IMR-90 (cell line): ENCODE measurements around the gene FAT1. TPM values are rescaled to one million over a fixed set of nuclear protein-coding genes. Genes with fewer than 3 reads are reported as not detected.
A peak's percentile ranks its signal among the peaks of the same experiment; 100 is the strongest.

Source experiments
- ATAC-seq: fragments of 200-7000 bp; cut with Tn5 transposase; 2 replicates; pipeline ENCODE4 v1.9.1; 2020; ENCODE audit warnings: low read depth, mild to moderate bottlenecking, moderate library complexity
- BruUV-seq: library from RNA; stranded (reverse); fragments of 400-500 nt; replicated peaks from 2 replicates; lab custom pipeline; 2021; lab: Mats Ljungman, UMichigan
- CTCF ChIA-PET: fragments of 300-600 bp; formaldehyde crosslinking; extraction: SDS; loops from one replicate; lab custom pipeline; 2021; ENCODE audit warnings: antibody characterized with exemption; lab: Yijun Ruan, JAX
- POLR2A ChIA-PET: fragments of 300-600 bp; sonication (Branson Sonifier 250); formaldehyde crosslinking; loops from one replicate; lab custom pipeline; 2022; ENCODE audit warnings: antibody characterized with exemption; ENCODE audit not compliant: unreplicated experiment; lab: Charles Lee
- DNase-seq: peaks from one replicate; pipeline ENCODE4 v3.0.0; 2013
- H2AFZ ChIP-seq: replicated peaks from 2 replicates; pipeline ENCODE3; 2013; ENCODE audit warnings: low read length, mild to moderate bottlenecking; ENCODE audit not compliant: poor library complexity
- H2AK5ac ChIP-seq: 2 replicates; pipeline ENCODE4 v1.6.1; 2013; ENCODE audit warnings: low read depth, low read length, inconsistent platforms
- H2AK9ac ChIP-seq: replicated peaks from 2 replicates; pipeline ENCODE3; 2013; ENCODE audit warnings: mild to moderate bottlenecking, low read depth, low read length, moderate library complexity; ENCODE audit not compliant: poor library complexity
- H2BK120ac ChIP-seq: 2 replicates; pipeline ENCODE4 v1.6.1; 2013; ENCODE audit warnings: low read depth, low read length, inconsistent platforms
- H2BK15ac ChIP-seq: 3 replicates; pipeline ENCODE4 v1.6.1; 2013; ENCODE audit warnings: low read depth, low read length, inconsistent platforms
- H2BK20ac ChIP-seq: 2 replicates; pipeline ENCODE4 v1.6.1; 2013; ENCODE audit warnings: low read depth, mild to moderate bottlenecking, inconsistent platforms, low read length, moderate library complexity
- H2BK5ac ChIP-seq: 2 replicates; pipeline ENCODE4 v1.6.1; 2013; ENCODE audit warnings: mild to moderate bottlenecking, low read depth, low read length, inconsistent platforms; ENCODE audit not compliant: poor library complexity, severe bottlenecking
- H3K14ac ChIP-seq: replicated peaks from 2 replicates; pipeline ENCODE4 v1.6.1; 2013; ENCODE audit warnings: low read depth, low read length, inconsistent platforms
- H3K18ac ChIP-seq: 2 replicates; pipeline ENCODE4 v1.6.1; 2013; ENCODE audit warnings: low read depth, low read length, control low read depth
- H3K23ac ChIP-seq: 2 replicates; pipeline ENCODE4 v1.6.1; 2013; ENCODE audit warnings: low read depth, low read length, inconsistent platforms
- H3K27ac ChIP-seq: 2 replicates; pipeline ENCODE4 v1.5.1; 2013; ENCODE audit warnings: mild to moderate bottlenecking, control low read depth, low read length; ENCODE audit not compliant: insufficient read depth
- H3K27me3 ChIP-seq: 2 replicates; pipeline ENCODE4 v1.6.1; 2013; ENCODE audit warnings: low read length; ENCODE audit not compliant: control insufficient read depth, insufficient read depth
- H3K36me3 ChIP-seq: 2 replicates; pipeline ENCODE4 v1.6.1; 2013; ENCODE audit warnings: low read length, mixed read lengths; ENCODE audit not compliant: control insufficient read depth, insufficient read depth
- H3K4ac ChIP-seq: 2 replicates; pipeline ENCODE4 v1.6.1; 2013; ENCODE audit warnings: low read depth, low read length, inconsistent platforms
- H3K4me1 ChIP-seq: 2 replicates; pipeline ENCODE4 v1.6.1; 2013; ENCODE audit warnings: low read length, mixed read lengths; ENCODE audit not compliant: control insufficient read depth, insufficient read depth
- H3K4me2 ChIP-seq: 2 replicates; pipeline ENCODE4 v1.6.1; 2013; ENCODE audit warnings: low read depth, mild to moderate bottlenecking, control low read depth, low read length, moderate library complexity
- H3K4me3 ChIP-seq: 2 replicates; pipeline ENCODE4 v1.5.1; 2013; ENCODE audit warnings: low read depth, mild to moderate bottlenecking, control low read depth, low read length, moderate library complexity; ENCODE audit not compliant: insufficient read depth
- H3K56ac ChIP-seq: 2 replicates; pipeline ENCODE4 v1.6.1; 2013; ENCODE audit warnings: low read length, inconsistent platforms; ENCODE audit not compliant: insufficient read depth; ENCODE audit errors: extremely low read depth
- H3K79me1 ChIP-seq, 2 experiments: 2 replicates each; pipeline ENCODE4 v1.6.1; 2013; ENCODE audit warnings: low read length in 2 of 2, inconsistent platforms in 1 of 2, low read depth in 1 of 2
- H3K9ac ChIP-seq: 2 replicates; pipeline ENCODE4 v1.6.1; 2013; ENCODE audit warnings: low read depth, low read length, control low read depth
- H3K9me1 ChIP-seq: 2 replicates; pipeline ENCODE4 v1.6.1; 2013; ENCODE audit warnings: low read length, inconsistent platforms; ENCODE audit not compliant: insufficient read depth
- H3K9me3 ChIP-seq: 2 replicates; pipeline ENCODE4 v1.6.1; 2013; ENCODE audit warnings: low read length; ENCODE audit not compliant: control insufficient read depth, insufficient read depth
- H4K20me1 ChIP-seq: 2 replicates; pipeline ENCODE4 v1.6.1; 2013; ENCODE audit warnings: low read length, inconsistent platforms; ENCODE audit not compliant: insufficient read depth
- H4K5ac ChIP-seq: 2 replicates; pipeline ENCODE4 v1.6.1; 2013; ENCODE audit warnings: mild to moderate bottlenecking, low read depth, low read length, control low read depth
- H4K8ac ChIP-seq, 2 experiments: 2 replicates each; pipeline ENCODE4 v1.6.1; 2013; ENCODE audit warnings: low read depth in 2 of 2, low read length in 2 of 2, control low read depth in 1 of 2, inconsistent platforms in 1 of 2
- H4K91ac ChIP-seq: 2 replicates; pipeline ENCODE4 v1.6.1; 2013; ENCODE audit warnings: low read depth, low read length, inconsistent platforms; ENCODE audit not compliant: insufficient read depth
- BHLHE40 ChIP-seq: fragments of 150-350 bp; IDR thresholded peaks from 2 replicates; pipeline ENCODE4 v1.6.1; 2016; ENCODE audit warnings: mild to moderate bottlenecking, low read depth, low read length
- CEBPB ChIP-seq: IDR thresholded peaks from 2 replicates; pipeline ENCODE4 v1.6.1; 2012; ENCODE audit warnings: low read depth, low read length, improper control_type of control experiment
- CHD1 ChIP-seq: IDR thresholded peaks from 2 replicates; pipeline ENCODE4 v1.6.1; 2012; ENCODE audit warnings: low read depth, low read length, improper control_type of control experiment
- FOS ChIP-seq: fragments of 150-350 bp; IDR thresholded peaks from 2 replicates; pipeline ENCODE4 v1.6.1; 2016; ENCODE audit warnings: low read depth, low read length
- MAZ ChIP-seq: IDR thresholded peaks from 2 replicates; pipeline ENCODE4 v1.6.1; 2012; ENCODE audit warnings: low read depth, mild to moderate bottlenecking, low read length, improper control_type of control experiment, moderate library complexity, borderline replicate concordance
- MXI1 ChIP-seq: IDR thresholded peaks from 2 replicates; pipeline ENCODE4 v1.6.1; 2012; ENCODE audit warnings: low read depth, mild to moderate bottlenecking, low read length, moderate library complexity, borderline replicate concordance
- NFE2L2 ChIP-seq: fragments of 150-350 bp; IDR thresholded peaks from 2 replicates; pipeline ENCODE4 v1.6.1; 2016; ENCODE audit warnings: low read depth, mild to moderate bottlenecking, low read length
- POLR2A ChIP-seq: IDR thresholded peaks from 2 replicates; pipeline ENCODE4 v1.6.1; 2012; ENCODE audit warnings: mild to moderate bottlenecking, low read depth, low read length
- RFX5 ChIP-seq: IDR thresholded peaks from 2 replicates; pipeline ENCODE4 v1.8.0; 2012; ENCODE audit warnings: low read depth, mild to moderate bottlenecking, low read length, moderate library complexity
- SMC3 ChIP-seq: fragments of 150-350 bp; IDR thresholded peaks from 2 replicates; pipeline ENCODE4 v1.6.1; 2016; ENCODE audit warnings: low read depth, mild to moderate bottlenecking, antibody characterized with exemption, low read length, moderate library complexity
- WGBS, 2 experiments: methylation state at CpG; one replicate each; pipeline versions ENCODE4 v1.1.5 to v1.1.7; 2013; ENCODE audit warnings: missing lambda C conversion rate in 2 of 2; ENCODE audit not compliant: insufficient read length in 1 of 2; ENCODE audit errors: extremely low coverage in 2 of 2; 5-methylcytosine and 5-hydroxymethylcytosine counted together
- dilution Hi-C: fragments of 300-500 bp; cut with HindIII; formaldehyde crosslinking; loops from one replicate; pipeline ENCODE4 v1.14.3; 2018; ENCODE audit warnings: low sequenced_read_pairs; ENCODE audit not compliant: unreplicated experiment
- in situ Hi-C: fragments of 300-500 bp; cut with MboI; formaldehyde crosslinking; loops from 3 replicates; pipeline ENCODE4 v1.14.3; 2019; ENCODE audit warnings: low sequenced_read_pairs, inconsistent platforms, mixed read lengths
- intact Hi-C: fragments of 100-400 bp; cut with micrococcal nuclease; formaldehyde crosslinking; loops from 2 replicates; pipeline ENCODE4 v1.10.0; 2022
- polyA plus RNA-seq, 3 experiments: library from polyadenylated mRNA; depleted of rRNA; stranded (reverse); fragments of >200 nt; gene quantifications; 2 replicates each; pipeline ENCODE4 v1.2.3, GENCODE V29; 2012; ENCODE audit warnings: low replicate concordance in 1 of 3
- total RNA-seq: library from RNA; depleted of rRNA; stranded (reverse); fragments of >200 nt; gene quantifications from 2 replicates; pipeline ENCODE4 v1.2.3, GENCODE V29; 2012
- TF ChIP-seq, protein P1 (sequence below): fragments of 150-350 bp; IDR thresholded peaks from 2 replicates; pipeline ENCODE4 v1.6.1; 2017; ENCODE audit warnings: mild to moderate bottlenecking, antibody characterized with exemption, low read length, low read depth
- TF ChIP-seq, protein P2 (sequence below): conservative IDR thresholded peaks from 2 replicates; pipeline ENCODE4 v1.5.1; 2012; ENCODE audit warnings: mild to moderate bottlenecking, low read depth, low read length, improper control_type of control experiment

Gene FAT1
- total and polyA plus RNA-seq, 2 of the 4 experiments (the other 2 are of a cell fraction): 156 to 519 TPM

DNA sequence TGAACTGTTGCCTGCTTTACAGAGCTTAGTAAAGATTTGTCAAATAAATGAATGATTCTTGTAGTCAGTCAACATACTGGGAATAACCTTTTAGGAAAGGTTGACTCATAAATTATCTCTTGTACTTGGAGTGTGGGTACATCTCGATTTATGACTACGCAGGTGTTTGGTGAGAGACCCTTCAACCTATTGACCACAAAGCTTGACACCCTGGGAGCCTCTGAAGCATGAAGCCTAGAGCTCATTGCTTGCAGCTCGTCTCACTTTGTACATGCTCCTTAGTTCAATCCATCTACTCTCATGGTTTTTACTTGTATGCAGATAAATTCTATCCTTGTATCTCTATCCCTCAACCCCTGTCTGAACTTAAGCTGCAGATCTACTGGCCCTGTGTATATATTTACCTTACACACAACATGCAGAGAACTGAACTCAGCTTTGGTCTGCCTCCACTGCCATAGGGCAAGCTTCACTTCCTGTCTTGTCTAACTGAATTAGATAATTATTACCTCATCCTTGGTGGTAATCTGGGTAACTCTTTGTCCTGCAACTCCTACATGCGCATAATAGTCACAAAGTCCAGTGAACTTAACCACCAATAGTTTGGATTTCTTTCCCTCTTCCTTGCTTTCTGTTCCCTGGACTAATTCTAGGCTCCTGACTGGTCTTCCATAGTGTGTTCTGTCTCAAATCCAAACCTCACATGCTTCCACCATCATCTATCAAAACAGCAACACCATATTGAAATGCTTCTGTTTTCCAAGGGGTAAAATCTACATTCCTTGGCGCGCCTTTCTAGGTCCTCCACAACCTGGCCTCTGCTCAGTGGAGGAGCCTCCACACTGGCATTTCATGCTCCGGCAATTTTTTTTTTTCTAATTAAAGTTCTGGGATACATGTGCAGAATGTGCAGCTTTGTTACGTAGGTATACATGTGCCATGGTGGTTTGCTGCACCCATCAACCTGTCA lies 32.2 kb upstream of the FAT1 start (continued):
- TF ChIP-seq, protein P1, sequence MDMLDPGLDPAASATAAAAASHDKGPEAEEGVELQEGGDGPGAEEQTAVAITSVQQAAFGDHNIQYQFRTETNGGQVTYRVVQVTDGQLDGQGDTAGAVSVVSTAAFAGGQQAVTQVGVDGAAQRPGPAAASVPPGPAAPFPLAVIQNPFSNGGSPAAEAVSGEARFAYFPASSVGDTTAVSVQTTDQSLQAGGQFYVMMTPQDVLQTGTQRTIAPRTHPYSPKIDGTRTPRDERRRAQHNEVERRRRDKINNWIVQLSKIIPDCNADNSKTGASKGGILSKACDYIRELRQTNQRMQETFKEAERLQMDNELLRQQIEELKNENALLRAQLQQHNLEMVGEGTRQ: no peak
- TF ChIP-seq MAZ: no peak

DNA sequence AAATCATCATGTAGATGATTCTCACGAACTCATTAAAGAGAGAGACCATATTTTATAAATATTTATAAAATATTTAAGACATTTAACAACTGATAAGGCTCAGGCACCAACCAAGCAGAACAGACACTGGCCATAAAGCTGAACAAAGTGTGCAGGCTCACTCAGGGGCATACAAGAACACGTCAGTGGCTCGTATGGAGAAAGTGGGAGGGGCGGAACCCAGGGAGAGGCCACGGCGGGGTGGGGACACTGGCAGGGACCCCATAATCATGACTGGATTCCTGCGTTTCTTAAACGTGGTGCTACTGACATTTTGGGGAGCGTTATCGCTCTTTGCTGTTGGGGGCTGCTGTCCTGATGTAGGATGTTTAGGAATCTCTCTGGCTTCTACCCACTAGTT lies 31.3 kb upstream of the FAT1 start:
- Histone ChIP-seq H3K4me1 (peaks cover 3% of the 10 kb centered on the region; the same call in 1 of the 2 replicates), H2BK5ac (no peak overlapping the region), H3K36me3 (no peaks in the 10 kb centered on the region), H2BK120ac (no peak overlapping the region), H3K9me1 (no peaks in the 10 kb centered on the region), H2AFZ (no peak overlapping the region), H4K8ac (no peak overlapping the region), H3K27ac (no peak overlapping the region), H4K20me1 (no peaks in the 10 kb centered on the region), H2AK9ac (no peak overlapping the region), H2BK15ac (no peak overlapping the region; the same call in 2 of the 3 replicates), H3K56ac (no peak overlapping the region), H3K9me3 (no peaks in the 10 kb centered on the region), H3K27me3 (no peaks in the 10 kb centered on the region), H3K4me3 (no peak overlapping the region), H3K9ac (no peak overlapping the region), H3K23ac (no peak overlapping the region), H4K5ac (no peak overlapping the region), H2AK5ac (no peak overlapping the region), H2BK20ac (no peak overlapping the region), H4K91ac (no peak overlapping the region), H3K4ac (no peak overlapping the region), H3K14ac (no peak overlapping the region), H3K4me2 (no peak overlapping the region), H3K79me1 (no peaks in the 10 kb centered on the region), H3K18ac (peak overlapping the region; percentile 68; the same call in 1 of the 2 replicates)
- DNase-seq (no peak), ATAC-seq (no peak)
- no TSS peak for BruUV-seq
- dilution Hi-C loops: no loop called here
- ChIA-PET CTCF (interaction anchor here (1.2 kb wide), 1 partner anchor 8 kb away, joined by 3 read pairs; no protein-coding TSS in a partner anchor), POLR2A (no interaction called here)
- WGBS, 2 experiments: 83% methylated on average over 3 of the region's 10 CpGs; no CpG with 5 or more reads in 1 of the 2 experiments
- in situ Hi-C loops: no loop called here
- intact Hi-C loops: no loop called here
- TF ChIP-seq RFX5 (no peak), POLR2A (no peak), BHLHE40 (no peak), CEBPB (no peak), CHD1 (no peak), FOS (no peak), SMC3 (no peak), MXI1 (no peak), NFE2L2 (no peak)
- TF ChIP-seq, protein P2, sequence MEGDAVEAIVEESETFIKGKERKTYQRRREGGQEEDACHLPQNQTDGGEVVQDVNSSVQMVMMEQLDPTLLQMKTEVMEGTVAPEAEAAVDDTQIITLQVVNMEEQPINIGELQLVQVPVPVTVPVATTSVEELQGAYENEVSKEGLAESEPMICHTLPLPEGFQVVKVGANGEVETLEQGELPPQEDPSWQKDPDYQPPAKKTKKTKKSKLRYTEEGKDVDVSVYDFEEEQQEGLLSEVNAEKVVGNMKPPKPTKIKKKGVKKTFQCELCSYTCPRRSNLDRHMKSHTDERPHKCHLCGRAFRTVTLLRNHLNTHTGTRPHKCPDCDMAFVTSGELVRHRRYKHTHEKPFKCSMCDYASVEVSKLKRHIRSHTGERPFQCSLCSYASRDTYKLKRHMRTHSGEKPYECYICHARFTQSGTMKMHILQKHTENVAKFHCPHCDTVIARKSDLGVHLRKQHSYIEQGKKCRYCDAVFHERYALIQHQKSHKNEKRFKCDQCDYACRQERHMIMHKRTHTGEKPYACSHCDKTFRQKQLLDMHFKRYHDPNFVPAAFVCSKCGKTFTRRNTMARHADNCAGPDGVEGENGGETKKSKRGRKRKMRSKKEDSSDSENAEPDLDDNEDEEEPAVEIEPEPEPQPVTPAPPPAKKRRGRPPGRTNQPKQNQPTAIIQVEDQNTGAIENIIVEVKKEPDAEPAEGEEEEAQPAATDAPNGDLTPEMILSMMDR: no peak
- TF ChIP-seq, protein P1: no peak
